RPMI8226 (cell line): ENCODE results near the gene ZNF714.
A peak's percentile ranks its signal among the peaks of the same experiment; 100 is the strongest.

Experiments used
- DNase-seq: peaks from one replicate; pipeline ENCODE4 v3.0.0-alpha.2; 2015

Gene ZNF714

GRCh38 chr19:21082011-21082975 is at the start of gene ZNF714:
TSS of gene ZNF714 (plus strand) at chr19:21082203. CDS start at chr19:21098269, 16,066 bp downstream.
- peak; percentile 90 for DNase-seq

GRCh38 chr19:21045028-21045427 is 37.0 kb upstream of the ZNF714 start:
- DNase-seq: no peak

- DNase-seq: no peak
Measured at GRCh38 chr19:21046489-21046888, 35.5 kb upstream of the ZNF714 start.

- DNase-seq: no peak
Measured at GRCh38 chr19:21047716-21048115, 34.3 kb upstream of the ZNF714 start.

DNA sequence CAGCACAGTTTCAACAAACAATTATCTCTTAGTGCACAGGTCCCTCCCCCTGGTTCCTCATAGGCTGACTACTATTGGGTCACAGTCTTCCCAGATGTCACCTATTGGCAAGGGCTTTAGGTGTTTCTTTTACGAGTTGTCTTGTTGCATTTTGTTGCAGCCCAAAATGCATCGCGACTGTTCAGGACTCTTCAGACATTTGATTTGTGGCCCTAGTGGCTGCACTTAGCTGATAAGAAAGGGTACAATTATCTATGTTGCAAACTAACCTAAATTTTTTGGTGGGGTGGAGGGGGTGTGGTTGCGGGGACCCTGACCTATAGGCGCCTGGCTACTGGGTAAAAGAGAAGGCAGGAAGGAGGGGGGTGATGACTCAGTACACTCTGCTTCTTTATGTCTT is 29.1 kb upstream of the ZNF714 start:
- DNase-seq: no peak

- DNase-seq: no peak
Measured at GRCh38 chr19:21065336-21065735, 16.7 kb upstream of the ZNF714 start.

GRCh38 chr19:21084343-21084742 is 2.3 kb downstream of the ZNF714 start:
- DNase-seq: no peak

GRCh38 chr19:21087871-21088270 is 5.9 kb downstream of the ZNF714 start:
- DNase-seq: no peak

- DNase-seq: no peak
Measured at GRCh38 chr19:21092109-21092508, 10.1 kb downstream of the ZNF714 start.

DNA sequence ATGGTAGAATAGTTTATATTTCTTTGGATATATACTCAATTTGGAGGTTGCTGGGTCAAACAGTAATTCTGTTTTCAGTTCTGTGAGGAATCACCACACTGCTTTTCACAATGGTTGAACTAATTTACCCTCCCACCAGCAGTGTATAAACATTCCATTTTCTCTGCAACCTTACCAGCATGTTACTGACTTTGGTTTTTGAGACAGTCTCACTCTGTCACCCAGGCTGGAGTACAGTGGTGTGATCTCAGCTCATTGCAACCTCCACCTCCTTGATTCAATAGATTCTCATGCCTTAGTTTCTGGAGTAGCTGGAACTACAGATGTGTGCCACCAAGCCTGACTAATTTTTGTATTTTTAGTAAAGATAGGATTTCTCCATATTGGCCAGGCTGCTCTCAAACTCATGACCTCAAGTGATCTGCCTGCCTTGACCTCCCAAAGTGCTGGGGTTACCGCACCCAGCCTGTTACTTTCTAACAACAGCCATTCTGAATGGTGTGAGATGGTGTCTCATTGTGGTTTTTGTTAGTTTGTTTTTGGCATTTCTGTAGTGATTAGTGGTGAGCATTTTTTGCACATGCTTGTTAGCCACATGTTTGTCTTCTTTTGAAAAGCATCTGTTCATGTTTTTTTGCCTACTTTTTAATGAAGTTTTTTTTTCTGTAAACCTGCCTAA is 12.5 kb downstream of the ZNF714 start:
- no peak for DNase-seq

DNA sequence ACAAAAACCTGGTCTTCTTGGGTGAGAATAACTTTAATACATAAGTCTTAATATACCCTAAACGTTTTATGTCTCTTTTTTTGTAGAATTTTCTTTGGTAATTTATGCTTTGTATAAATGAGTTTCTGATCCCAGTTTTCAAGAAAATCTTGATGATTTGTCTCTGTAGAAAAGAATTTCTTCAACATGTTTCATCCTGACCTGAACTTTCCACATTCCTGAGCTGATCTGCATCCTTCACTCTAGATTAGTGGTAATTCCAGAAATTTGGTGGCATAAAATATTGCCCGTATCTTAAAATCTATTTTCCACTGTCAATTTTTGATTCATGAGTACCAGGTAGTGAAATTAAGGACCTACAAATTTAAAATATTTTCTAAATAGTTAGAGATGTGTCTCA is 16.3 kb downstream of the ZNF714 start:
- DNase-seq: no peak

- DNase-seq: no peak
Measured at GRCh38 chr19:21101521-21102242, 19.7 kb downstream of the ZNF714 start.

- DNase-seq: no peak
Measured at GRCh38 chr19:21109116-21109515, 27.1 kb downstream of the ZNF714 start.

- no peak for DNase-seq
Measured at GRCh38 chr19:21110183-21110582, 28.2 kb downstream of the ZNF714 start.

GRCh38 chr19:21115430-21115829 is 33.4 kb downstream of the ZNF714 start:
- DNase-seq: no peak

DNA sequence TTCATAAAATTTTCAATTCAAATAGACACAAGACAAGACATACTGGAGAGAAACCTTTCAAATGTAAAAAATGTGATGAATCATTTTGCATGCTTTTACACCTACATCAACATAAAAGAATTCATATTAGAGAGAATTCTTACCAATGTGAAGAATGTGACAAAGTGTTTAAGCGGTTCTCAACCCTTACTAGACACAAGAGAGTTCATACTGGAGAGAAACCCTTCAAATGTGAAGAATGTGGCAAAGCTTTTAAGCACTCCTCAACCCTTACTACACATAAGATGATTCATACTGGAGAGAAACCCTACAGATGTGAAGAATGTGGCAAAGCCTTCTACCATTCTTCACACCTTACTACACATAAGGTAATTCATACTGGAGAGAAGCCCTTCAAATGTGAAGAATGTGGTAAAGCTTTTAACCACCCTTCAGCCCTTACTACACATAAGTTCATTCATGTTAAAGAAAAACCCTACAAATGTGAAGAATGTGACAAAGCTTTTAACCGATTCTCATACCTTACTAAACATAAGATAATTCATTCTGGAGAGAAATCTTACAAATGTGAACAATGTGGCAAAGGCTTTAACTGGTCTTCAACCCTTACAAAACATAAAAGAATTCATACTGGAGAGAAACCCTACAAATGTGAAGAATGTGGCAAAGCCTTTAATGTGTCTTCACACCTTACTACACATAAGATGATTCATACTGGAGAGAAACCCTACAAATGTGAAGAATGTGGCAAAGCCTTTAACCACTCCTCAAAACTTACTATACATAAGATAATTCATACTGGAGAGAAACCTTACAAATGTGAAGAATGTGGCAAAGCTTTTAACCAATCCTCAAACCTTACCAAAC is 35.3 kb downstream of the ZNF714 start:
- no peak for DNase-seq

DNA sequence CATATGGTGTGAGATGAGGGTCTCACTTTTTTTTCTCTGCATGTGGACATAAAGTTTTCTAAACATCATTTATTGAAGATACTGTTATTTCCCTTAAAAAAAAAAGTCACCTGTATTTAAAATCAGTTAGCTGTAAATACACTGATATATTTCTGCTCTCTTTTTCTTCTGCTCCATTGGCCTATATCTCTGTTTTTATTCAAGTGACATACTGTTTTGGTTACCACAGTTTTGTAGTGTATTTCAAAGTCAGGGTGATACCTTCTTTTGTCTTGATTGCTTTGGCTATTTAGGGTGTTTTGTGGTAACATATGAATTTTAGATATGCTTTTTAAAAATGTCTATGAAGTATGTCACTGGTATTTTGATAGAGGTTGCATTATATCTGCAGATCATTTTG is 44.1 kb downstream of the ZNF714 start:
- no peak for DNase-seq

GRCh38 chr19:21127001-21127400 is 45.0 kb downstream of the ZNF714 start:
- no peak for DNase-seq

- no peak for DNase-seq
Measured at GRCh38 chr19:21127898-21128297, 45.9 kb downstream of the ZNF714 start.

DNA sequence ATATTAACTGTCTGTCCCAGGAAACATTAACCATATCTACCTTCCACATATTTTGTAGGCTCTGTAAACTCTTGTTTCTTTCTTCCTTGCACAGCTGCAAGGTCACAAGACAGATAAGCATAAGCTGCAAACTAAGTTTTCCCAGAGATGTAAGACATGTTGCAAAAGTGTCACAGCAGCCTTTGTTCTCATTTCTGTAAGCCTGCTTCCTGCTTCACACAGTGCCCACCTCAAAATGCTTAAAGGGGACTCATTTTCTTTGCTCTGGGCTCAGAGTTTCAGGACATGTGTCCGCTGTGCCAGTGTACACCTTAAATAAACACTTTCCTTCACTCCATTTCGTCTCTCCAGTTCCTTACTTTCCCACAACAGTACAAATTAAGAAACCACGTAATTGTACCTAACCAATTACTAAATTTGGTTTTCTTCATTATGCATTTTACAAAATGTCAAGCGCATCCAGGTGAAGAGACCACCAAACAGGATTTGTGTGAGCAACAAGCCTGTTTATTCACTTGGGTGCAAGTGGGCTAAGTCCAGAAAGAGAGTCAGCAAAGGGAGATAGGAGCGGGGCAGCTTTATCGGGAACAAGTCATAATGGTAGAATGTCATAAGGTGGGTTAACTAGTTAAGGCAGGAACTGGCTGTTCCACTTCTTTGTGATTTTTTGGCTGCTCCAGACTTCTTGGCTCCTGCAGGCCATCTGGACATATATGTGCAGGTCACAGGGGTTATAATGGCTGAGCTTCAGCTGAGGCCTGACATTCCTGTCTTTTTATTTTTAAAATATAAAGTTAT is 47.1 kb downstream of the ZNF714 start:
- no peak for DNase-seq

DNA sequence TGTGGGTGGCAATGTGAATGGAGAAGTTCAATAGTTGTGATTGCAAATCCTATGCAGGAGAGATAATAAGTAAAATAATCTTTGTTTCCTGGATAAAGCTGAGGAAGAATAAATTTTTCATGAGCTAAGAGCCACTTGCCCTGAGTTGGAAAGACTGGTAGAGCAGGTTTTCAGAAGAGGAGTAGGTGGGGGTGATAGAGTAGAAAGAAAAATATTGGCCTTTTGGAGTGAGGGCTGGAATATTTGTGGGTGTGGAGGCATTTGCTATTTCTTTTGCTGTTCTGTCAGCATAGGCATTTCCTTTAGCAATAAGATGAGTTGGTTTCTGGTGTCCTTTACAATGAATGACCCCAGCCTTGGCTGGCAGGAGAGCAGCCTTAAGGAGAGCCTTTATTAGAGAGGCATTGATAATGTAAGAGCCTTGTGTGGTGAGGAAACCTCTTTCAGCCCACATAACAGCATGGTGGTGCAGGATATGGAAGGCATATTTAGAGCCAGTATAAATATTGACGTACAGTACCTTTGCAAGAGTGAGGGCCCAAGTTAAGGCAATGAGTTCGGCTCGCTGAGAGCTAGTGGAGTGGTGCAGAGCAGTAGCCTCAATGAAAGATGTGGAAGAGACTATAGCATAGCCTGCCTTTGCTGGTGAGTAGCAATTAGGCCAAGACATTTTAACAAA is 48.2 kb downstream of the ZNF714 start:
- DNase-seq: no peak
